Measurements from ENCODE around the gene PAXIP1. TPM values are rescaled to one million over a fixed set of nuclear protein-coding genes. Genes with fewer than 3 reads are reported as not detected.

The PAXIP1 gene
- total RNA-seq, 1 donor from 2014 or later, result 11.0 TPM

DNA sequence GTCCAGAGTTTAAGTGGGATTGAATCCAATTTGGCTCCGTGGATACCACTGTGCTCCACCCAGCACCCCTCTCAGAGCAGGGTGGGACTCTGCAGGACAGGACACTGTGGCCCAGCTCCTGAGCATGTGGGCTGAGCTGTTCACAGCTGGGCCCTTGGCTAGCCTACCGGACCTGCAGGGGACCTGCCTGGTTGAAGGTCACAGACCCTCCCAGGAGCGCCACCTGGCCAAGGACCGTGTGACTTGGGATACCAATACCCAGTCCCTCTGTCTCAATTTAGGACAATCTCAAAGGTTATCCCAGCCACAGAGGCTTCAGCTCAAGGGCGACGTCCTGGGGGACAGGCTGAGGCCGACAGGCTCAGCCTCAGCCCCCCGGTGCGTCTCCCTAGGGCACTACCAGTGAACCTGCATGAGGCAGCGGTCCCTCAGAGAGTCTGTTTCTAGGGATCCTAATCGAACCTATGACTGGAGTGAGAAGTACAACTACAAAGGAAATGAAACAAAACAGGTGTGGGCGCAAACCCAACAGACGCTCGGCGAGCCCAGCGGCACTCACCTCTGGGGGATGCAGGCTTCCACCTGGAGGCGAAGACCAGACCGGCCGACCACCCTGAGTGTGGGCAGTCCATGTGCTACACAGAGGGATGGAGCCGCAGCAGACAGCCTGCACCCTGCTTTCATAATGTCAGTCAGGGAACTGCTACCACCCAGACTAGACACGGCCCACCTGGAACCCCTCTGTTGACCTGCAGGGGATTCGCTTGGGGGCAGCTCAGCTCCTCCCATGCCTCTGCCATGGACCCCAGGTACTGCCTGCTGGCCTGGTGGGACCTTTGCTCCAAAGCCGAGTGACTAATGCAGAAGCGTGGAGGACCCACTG lies 103.7 kb downstream of the PAXIP1 start:
- FAIRE-seq (no peak), DNase-seq (ENCODE audit: low spot score in 2 of 2) (no peak)

DNA sequence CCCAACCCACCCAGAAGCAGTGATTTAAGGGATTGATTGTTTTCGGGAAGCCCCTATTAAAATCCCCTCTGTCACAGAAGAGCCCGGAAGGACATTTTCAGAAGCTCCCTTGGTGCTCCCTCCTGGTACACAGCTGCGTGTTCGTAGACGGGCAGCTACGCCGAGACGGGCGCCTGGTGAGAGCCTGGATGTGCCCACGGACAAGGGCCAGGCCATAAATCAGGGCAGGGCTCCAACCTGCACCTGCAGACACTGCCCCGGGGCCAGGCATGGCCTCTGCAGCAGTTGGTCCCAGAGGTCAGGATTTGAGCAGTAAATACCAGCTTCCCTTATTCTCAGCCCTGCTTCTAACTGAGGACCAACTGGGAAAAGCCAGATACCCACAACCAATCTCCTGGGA lies 106.8 kb downstream of the PAXIP1 start:
- DNase-seq (ENCODE audit: low spot score in 2 of 2) (no peak), FAIRE-seq (no peak)

Other genes starting within 250 kb of the PAXIP1 start
- 2.9 TPM for gene HTR5A, start 67.2 kb upstream of the PAXIP1 start, total RNA-seq